Measurements from ENCODE around the gene EDRF1. TPM values are rescaled to one million over a fixed set of nuclear protein-coding genes. Genes with fewer than 3 reads are reported as not detected.
A peak's percentile ranks its signal among the peaks of the same experiment; 100 is the strongest.

Gene EDRF1
- total RNA-seq, 1 donor from 2014 or later, result 45.9 TPM

DNA sequence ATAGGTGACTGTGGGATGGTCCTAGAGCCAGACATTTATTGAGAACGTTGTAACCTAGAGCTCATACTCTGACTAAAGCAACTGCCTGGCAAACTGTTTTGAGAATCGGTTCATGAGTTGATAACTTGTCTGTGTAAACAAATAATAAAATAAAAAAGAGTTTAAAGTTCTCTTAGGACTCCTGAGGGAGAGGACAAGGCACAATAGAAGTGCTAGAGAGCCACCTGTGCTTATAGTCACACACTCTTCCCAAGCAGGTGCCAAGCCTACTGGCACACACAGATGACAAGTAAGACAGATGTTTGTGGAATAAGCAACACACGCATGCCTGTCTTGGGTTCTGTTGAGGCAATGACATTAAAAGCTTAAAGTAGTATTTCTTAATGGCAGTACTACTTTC lies 7.9 kb downstream of the EDRF1 start:
- H3K27me3 Mint-ChIP-seq (ENCODE audit: low read depth), result no peaks in the 10 kb centered on the region
- H3K4me1 Mint-ChIP-seq, result no peaks in the 10 kb centered on the region
- peaks cover 47% of the 10 kb centered on the region for H3K36me3 Mint-ChIP-seq
- no peak overlapping the region for H3K4me3 Mint-ChIP-seq
- H3K27ac Mint-ChIP-seq, result no peak overlapping the region
- DNase-seq (ENCODE audit: low spot score in 2 of 2, unreplicated experiment in 2 of 2), result no peak
- no peaks in the 10 kb centered on the region for H3K9me3 Mint-ChIP-seq
- TF ChIP-seq, protein P1, sequence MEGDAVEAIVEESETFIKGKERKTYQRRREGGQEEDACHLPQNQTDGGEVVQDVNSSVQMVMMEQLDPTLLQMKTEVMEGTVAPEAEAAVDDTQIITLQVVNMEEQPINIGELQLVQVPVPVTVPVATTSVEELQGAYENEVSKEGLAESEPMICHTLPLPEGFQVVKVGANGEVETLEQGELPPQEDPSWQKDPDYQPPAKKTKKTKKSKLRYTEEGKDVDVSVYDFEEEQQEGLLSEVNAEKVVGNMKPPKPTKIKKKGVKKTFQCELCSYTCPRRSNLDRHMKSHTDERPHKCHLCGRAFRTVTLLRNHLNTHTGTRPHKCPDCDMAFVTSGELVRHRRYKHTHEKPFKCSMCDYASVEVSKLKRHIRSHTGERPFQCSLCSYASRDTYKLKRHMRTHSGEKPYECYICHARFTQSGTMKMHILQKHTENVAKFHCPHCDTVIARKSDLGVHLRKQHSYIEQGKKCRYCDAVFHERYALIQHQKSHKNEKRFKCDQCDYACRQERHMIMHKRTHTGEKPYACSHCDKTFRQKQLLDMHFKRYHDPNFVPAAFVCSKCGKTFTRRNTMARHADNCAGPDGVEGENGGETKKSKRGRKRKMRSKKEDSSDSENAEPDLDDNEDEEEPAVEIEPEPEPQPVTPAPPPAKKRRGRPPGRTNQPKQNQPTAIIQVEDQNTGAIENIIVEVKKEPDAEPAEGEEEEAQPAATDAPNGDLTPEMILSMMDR (IDR thresholded peaks at IDR 0.05; ENCODE audit: unreplicated experiment), result no peak

- H3K9me3 Mint-ChIP-seq, result no peaks in the 10 kb centered on the region
- DNase-seq (ENCODE audit: low spot score in 2 of 2, unreplicated experiment in 2 of 2), result no peak
- no peaks in the 10 kb centered on the region for H3K27me3 Mint-ChIP-seq (ENCODE audit: low read depth)
- no peak overlapping the region for H3K4me3 Mint-ChIP-seq
- TF ChIP-seq, protein P1 (IDR thresholded peaks at IDR 0.05; ENCODE audit: unreplicated experiment), result no peak
- H3K4me1 Mint-ChIP-seq, result no peaks in the 10 kb centered on the region
- H3K36me3 Mint-ChIP-seq, result peaks cover 50% of the 10 kb centered on the region
- H3K27ac Mint-ChIP-seq, result no peak overlapping the region
Observed at GRCh38 chr10:125734148-125734547, 14.6 kb downstream of the EDRF1 start.

GRCh38 chr10:125734823-125735222 lies 15.3 kb downstream of the EDRF1 start:
- Mint-ChIP-seq H3K4me3 (no peak overlapping the region), H3K27me3 (ENCODE audit: low read depth) (no peaks in the 10 kb centered on the region), H3K27ac (no peak overlapping the region), H3K9me3 (no peaks in the 10 kb centered on the region), H3K4me1 (no peaks in the 10 kb centered on the region), H3K36me3 (peaks cover 52% of the 10 kb centered on the region)
- TF ChIP-seq, protein P1 (IDR thresholded peaks at IDR 0.05; ENCODE audit: unreplicated experiment), result peak; percentile 25
- DNase-seq (ENCODE audit: low spot score in 2 of 2, unreplicated experiment in 2 of 2), result no peak

GRCh38 chr10:125738206-125738605 lies 18.7 kb downstream of the EDRF1 start:
- H3K36me3 Mint-ChIP-seq, result peaks cover 55% of the 10 kb centered on the region
- no peak overlapping the region for H3K4me3 Mint-ChIP-seq
- no peak overlapping the region for H3K27ac Mint-ChIP-seq
- DNase-seq (ENCODE audit: low spot score in 2 of 2, unreplicated experiment in 2 of 2), result no peak
- TF ChIP-seq, protein P1 (IDR thresholded peaks at IDR 0.05; ENCODE audit: unreplicated experiment), result no peak
- H3K27me3 Mint-ChIP-seq (ENCODE audit: low read depth), result no peaks in the 10 kb centered on the region
- no peaks in the 10 kb centered on the region for H3K4me1 Mint-ChIP-seq
- H3K9me3 Mint-ChIP-seq, result no peaks in the 10 kb centered on the region

DNA sequence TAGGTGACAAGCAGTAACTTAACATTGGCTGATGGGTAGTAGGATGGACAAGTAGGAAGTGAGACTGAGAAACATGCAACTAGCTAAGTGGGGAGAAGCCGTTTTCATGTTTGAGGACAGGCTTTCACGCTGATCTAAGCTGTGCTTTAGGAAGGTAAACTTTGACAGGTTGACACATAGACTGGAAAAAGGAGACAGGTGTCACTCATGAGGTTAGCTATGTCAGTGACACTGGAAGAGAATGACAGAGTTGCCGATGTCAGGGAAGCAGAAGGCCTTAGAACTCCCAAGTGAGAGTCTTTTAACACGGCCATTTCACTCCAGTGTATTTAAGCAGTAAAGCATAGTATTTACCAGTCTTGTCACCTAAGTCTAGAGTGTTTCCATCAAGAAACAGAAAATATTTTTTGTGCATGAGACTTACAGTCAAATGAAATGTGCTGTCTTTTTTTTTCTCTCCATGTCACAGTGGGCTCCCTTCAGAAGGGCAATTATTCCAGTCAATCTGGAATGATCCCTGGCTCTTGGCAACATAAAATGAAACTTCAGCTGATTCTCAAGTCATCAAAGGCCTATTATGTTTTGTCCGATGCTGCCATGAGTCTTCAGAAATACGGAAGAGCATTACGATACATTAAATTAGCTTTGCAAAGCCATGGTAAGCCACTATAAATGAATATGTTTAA lies 20.6 kb downstream of the EDRF1 start:
- no peak for DNase-seq (ENCODE audit: low spot score in 2 of 2, unreplicated experiment in 2 of 2)
- Mint-ChIP-seq H3K4me3 (no peak overlapping the region), H3K9me3 (no peaks in the 10 kb centered on the region), H3K27ac (no peak overlapping the region), H3K4me1 (no peaks in the 10 kb centered on the region), H3K36me3 (peaks cover 61% of the 10 kb centered on the region), H3K27me3 (ENCODE audit: low read depth) (no peaks in the 10 kb centered on the region)
- TF ChIP-seq, protein P1 (IDR thresholded peaks at IDR 0.05; ENCODE audit: unreplicated experiment), result no peak

Data from mesothelial cell of epicardium (in vitro differentiated cells).